ENCODE measurements around the gene HIBADH.
A peak's percentile ranks its signal among the peaks of the same experiment; 100 is the strongest.

HIBADH gene

DNA sequence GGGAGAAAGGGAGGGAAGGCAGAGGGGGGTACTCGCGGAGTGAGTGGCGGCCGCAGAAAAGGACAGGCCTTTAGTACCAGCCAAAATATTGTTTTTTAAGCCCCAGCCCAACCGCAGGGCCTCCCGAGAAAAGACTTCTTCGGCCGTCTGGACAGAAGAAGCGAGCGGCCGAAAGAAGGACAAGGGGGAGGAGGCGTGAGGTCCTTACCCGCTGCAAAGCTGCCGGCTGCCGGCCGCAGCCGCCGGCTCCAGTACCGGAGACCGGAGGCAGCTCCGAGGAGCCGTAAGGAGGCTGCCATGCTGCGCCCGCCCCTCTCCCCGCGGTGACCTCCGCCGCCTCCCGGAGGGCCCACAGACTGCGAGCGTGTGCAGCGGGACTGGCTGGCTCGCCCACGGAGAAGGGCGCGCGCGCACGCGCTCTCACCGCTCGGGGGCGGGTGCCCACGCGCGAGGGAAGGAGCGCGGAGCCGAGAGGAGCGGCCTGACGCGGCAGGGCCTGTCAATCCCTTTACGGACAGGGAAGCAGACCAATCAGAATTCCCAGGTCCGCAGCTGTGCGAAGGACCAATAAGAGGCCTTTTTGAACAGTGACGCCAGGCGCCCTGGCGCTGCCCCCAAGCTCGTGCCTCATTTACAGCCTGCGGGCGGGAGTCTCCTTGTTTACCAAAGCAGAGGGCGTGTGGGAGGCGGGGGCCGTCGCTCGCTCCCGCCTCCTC is at the start of gene HIBADH:
Gene HIBADH, minus strand, starts transcription at position 394 of the 716 bp plus-strand sequence. Its CDS starts 95 bp downstream, at position 299.
- DNase-seq (ENCODE audit: low read depth), result peak; percentile 100
- H3K4me3 ChIP-seq (ENCODE audit: low read length), result peak within 1 kb of the TSS; percentile 85
- peak; percentile 21 for TF ChIP-seq CTCF (conservative IDR thresholded peaks at IDR 0.05; ENCODE audit: low read length)

GRCh38 chr7:27712217-27712616 is 49.5 kb upstream of the HIBADH start:
- no peak for DNase-seq (ENCODE audit: low read depth)
- no peak overlapping the region for H3K4me3 ChIP-seq (ENCODE audit: low read length)
- no peak for TF ChIP-seq CTCF (conservative IDR thresholded peaks at IDR 0.05; ENCODE audit: low read length)

- no peak overlapping the region for H3K4me3 ChIP-seq (ENCODE audit: low read length)
- no peak for TF ChIP-seq CTCF (conservative IDR thresholded peaks at IDR 0.05; ENCODE audit: low read length)
- peak; percentile 69 for DNase-seq (ENCODE audit: low read depth)
Observed at GRCh38 chr7:27709137-27710075, 46.7 kb upstream of the HIBADH start.

GRCh38 chr7:27708485-27708884 is 45.8 kb upstream of the HIBADH start:
- no peak overlapping the region for H3K4me3 ChIP-seq (ENCODE audit: low read length)
- DNase-seq (ENCODE audit: low read depth), result no peak
- TF ChIP-seq CTCF (conservative IDR thresholded peaks at IDR 0.05; ENCODE audit: low read length), result no peak

GRCh38 chr7:27705200-27705594 is 42.5 kb upstream of the HIBADH start:
- no peak for DNase-seq (ENCODE audit: low read depth)
- no peak for TF ChIP-seq CTCF (conservative IDR thresholded peaks at IDR 0.05; ENCODE audit: low read length)

GRCh38 chr7:27704422-27705199 is 41.9 kb upstream of the HIBADH start:
- H3K4me3 ChIP-seq (ENCODE audit: low read length), result no peak overlapping the region
- DNase-seq (ENCODE audit: low read depth), result no peak
- no peak for TF ChIP-seq CTCF (conservative IDR thresholded peaks at IDR 0.05; ENCODE audit: low read length)

More at GRCh38 chr7:27705200-27705594, 42.5 kb upstream of the HIBADH start:
- no peak overlapping the region for H3K4me3 ChIP-seq (ENCODE audit: low read length)
